ENCODE results near the gene KRT38. TPM values are rescaled to one million over a fixed set of nuclear protein-coding genes. Genes with fewer than 3 reads are reported as not detected.

KRT38 gene
- total and polyA plus RNA-seq, 2 of the 8 experiments (the other 6 are each of a cell fraction or from before 2014, with no cell fraction given): not detected

DNA sequence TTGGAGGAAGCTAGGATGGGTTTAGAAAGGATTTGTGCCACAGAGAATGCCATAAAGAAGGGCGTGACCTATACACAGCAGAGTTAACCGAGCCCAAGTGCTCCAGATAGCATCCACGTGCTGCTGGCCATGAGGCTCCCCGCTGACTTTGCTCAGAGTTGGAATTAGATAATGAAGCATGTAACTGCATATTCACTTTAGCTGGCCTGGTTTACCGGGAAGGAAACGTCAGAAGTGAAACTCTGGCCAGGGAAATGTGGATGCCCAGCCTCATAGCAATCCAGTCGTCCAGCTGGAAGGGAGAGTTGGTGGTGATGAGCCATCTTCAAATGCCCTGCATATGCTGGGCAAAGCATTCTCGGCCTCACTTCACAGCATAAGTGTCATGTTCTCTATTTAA, 34.1 kb upstream of the KRT38 start (continued):
- TF ChIP-seq SIRT6 (IDR thresholded peaks at IDR 0.05; ENCODE audit: low read length) (no peak), CEBPB (IDR thresholded peaks at IDR 0.05; ENCODE audit: low read depth, low read length) (no peak), HDAC6 (IDR thresholded peaks at IDR 0.05; ENCODE audit: low read depth, low read length) (no peak)

Measured in H1 (cell line).